SU-DHL-6 (cell line): ENCODE data around the gene SLC25A48.

Experiments used
- H2AFZ ChIP-seq: fragments of 200-600 bp; sonication (generic); 2 replicates; pipeline ENCODE4 v1.6.1; 2014; ENCODE audit warnings: low read depth, mild to moderate bottlenecking, moderate library complexity, mixed read lengths, antibody characterized with exemption, low read length; ENCODE audit not compliant: severe bottlenecking
- H3F3A ChIP-seq: fragments of 200-600 bp; shearing (Covaris generic); 2 replicates; pipeline ENCODE4 v1.6.0; 2016; ENCODE audit warnings: antibody characterized with exemption, mild to moderate bottlenecking; ENCODE audit not compliant: insufficient read depth
- H3K27ac ChIP-seq: fragments of 200-600 bp; sonication (generic); 2 replicates; pipeline ENCODE4 v1.5.1; 2016; ENCODE audit warnings: low read depth, mild to moderate bottlenecking, low read length, moderate library complexity, mixed read lengths
- H3K27me3 ChIP-seq: fragments of 200-600 bp; sonication (generic), shearing (Covaris generic); 2 replicates; pipeline ENCODE4 v1.6.0; 2014; ENCODE audit warnings: mild to moderate bottlenecking, low read length
- H3K36me3 ChIP-seq: fragments of 200-600 bp; sonication (generic); 2 replicates; pipeline ENCODE4 v1.6.1; 2014; ENCODE audit warnings: mild to moderate bottlenecking, low read length, mixed read lengths
- H3K4me2 ChIP-seq: fragments of 300-600, 200-600 bp; shearing (Covaris generic), sonication (generic); 2 replicates; pipeline ENCODE4 v1.6.0; 2014; ENCODE audit warnings: low read length, low read depth, mild to moderate bottlenecking; ENCODE audit not compliant: poor library complexity, severe bottlenecking
- H3K4me3 ChIP-seq: fragments of 200-600 bp; sonication (generic); 2 replicates; pipeline ENCODE4 v1.5.1; 2014; ENCODE audit warnings: antibody characterized with exemption, low read length, mild to moderate bottlenecking, mixed read lengths; ENCODE audit not compliant: insufficient read depth, poor library complexity, severe bottlenecking
- H3K79me2 ChIP-seq: fragments of 200-600 bp; sonication (generic); 2 replicates; pipeline ENCODE4 v1.6.1; 2014; ENCODE audit warnings: mild to moderate bottlenecking, low read length, moderate library complexity; ENCODE audit not compliant: insufficient read depth
- H3K9ac ChIP-seq: fragments of 200-600 bp; sonication (generic); 2 replicates; pipeline ENCODE4 v1.7.0; 2014; ENCODE audit warnings: mild to moderate bottlenecking, low read length
- H3K9me2 ChIP-seq: fragments of 200-600 bp; sonication (generic); replicated peaks from 2 replicates; pipeline ENCODE4 v1.6.1; 2014; ENCODE audit warnings: low read length; ENCODE audit not compliant: insufficient read depth
- H3K9me3 ChIP-seq: fragments of 200-600 bp; sonication (generic); 2 replicates; pipeline ENCODE4 v1.6.1; 2014; ENCODE audit warnings: low read length, mixed read lengths; ENCODE audit not compliant: insufficient read depth
- H4K20me1 ChIP-seq: fragments of 200-600 bp; sonication (generic); 2 replicates; pipeline ENCODE4 v1.6.1; 2014; ENCODE audit warnings: low read depth, mild to moderate bottlenecking, antibody characterized with exemption, low read length, moderate library complexity, mixed read lengths
- EZH2phosphoT487 ChIP-seq: fragments of 200-600 bp; sonication (generic), shearing (Covaris generic); conservative IDR thresholded peaks from 2 replicates; pipeline ENCODE4 v1.6.1; 2018; ENCODE audit warnings: mild to moderate bottlenecking, antibody characterized with exemption, low read length, moderate library complexity, mixed read lengths
- TF ChIP-seq, protein P1 (sequence below): fragments of 200-600 bp; sonication (generic); IDR thresholded peaks from one replicate; pipeline ENCODE4 v1.5.1; 2017; ENCODE audit warnings: antibody characterized with exemption, mild to moderate bottlenecking, low read length, moderate library complexity; ENCODE audit not compliant: insufficient read depth, poor library complexity, severe bottlenecking

Gene SLC25A48

DNA sequence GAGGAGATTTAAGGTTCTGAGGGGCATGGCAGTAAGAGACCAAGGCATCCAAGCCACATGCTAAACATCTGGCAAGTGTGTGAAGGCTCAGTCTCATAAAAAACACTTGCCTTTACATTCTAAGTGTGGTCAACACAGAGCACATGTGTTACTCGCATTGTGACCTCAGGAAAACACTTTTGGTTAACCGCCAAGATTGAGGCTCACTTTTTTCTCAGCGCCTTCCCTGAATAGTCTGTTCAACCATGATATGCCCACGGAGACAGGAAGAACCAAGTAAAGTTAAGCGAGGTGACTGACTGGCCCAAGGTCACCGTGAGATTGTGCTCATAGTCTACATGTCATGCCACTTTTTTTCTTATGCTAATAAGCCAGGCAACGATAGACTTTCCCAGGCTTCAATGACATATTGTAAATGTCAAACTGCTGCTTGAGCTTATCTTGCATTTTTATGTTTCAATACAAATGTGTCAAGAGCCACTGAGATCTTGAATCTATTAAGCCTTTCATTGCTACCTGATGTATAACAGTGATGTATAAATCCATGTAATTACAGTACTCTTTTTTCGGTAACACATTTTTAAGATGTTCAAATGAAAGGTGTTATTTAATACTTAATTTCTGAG lies 82.3 kb downstream of the SLC25A48 start:
- Histone ChIP-seq H3K9me3 (no peaks in the 10 kb centered on the region), H3K4me2 (no peak overlapping the region), H3K36me3 (no peaks in the 10 kb centered on the region), H3K4me3 (no peak overlapping the region), H3K79me2 (no peaks in the 10 kb centered on the region), H3K9ac (no peak overlapping the region), H4K20me1 (no peaks in the 10 kb centered on the region), H3K9me2 (no peaks in the 10 kb centered on the region), H3K27ac (no peak overlapping the region), H3F3A (no peaks in the 10 kb centered on the region), H2AFZ (no peak overlapping the region), H3K27me3 (no peaks in the 10 kb centered on the region)
- no peak for TF ChIP-seq EZH2phosphoT487
- TF ChIP-seq, protein P1, sequence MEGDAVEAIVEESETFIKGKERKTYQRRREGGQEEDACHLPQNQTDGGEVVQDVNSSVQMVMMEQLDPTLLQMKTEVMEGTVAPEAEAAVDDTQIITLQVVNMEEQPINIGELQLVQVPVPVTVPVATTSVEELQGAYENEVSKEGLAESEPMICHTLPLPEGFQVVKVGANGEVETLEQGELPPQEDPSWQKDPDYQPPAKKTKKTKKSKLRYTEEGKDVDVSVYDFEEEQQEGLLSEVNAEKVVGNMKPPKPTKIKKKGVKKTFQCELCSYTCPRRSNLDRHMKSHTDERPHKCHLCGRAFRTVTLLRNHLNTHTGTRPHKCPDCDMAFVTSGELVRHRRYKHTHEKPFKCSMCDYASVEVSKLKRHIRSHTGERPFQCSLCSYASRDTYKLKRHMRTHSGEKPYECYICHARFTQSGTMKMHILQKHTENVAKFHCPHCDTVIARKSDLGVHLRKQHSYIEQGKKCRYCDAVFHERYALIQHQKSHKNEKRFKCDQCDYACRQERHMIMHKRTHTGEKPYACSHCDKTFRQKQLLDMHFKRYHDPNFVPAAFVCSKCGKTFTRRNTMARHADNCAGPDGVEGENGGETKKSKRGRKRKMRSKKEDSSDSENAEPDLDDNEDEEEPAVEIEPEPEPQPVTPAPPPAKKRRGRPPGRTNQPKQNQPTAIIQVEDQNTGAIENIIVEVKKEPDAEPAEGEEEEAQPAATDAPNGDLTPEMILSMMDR, result no peak

DNA sequence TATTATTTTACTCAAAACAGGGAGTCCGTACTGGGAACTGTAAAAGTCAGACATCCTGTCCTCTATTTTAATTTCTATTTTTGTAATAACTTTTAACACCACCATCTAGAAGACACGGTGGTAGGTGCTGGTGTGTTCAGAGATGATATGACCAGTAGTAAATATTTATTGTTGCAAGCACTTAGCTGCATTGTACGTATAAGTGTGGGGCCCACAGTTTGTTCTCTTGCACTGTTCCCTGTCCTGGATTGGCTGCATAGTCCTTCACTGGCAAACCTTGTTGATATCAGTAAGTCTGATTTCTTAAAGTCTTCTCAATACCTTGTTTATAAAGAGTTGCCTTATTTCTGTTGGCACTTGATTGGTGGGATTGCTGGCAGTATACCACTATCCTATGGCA lies 85.7 kb downstream of the SLC25A48 start:
- H2AFZ ChIP-seq, result no peak overlapping the region
- no peaks in the 10 kb centered on the region for H3F3A ChIP-seq
- no peaks in the 10 kb centered on the region for H4K20me1 ChIP-seq
- no peaks in the 10 kb centered on the region for H3K79me2 ChIP-seq
- H3K4me3 ChIP-seq, result no peak overlapping the region
- no peak overlapping the region for H3K27ac ChIP-seq
- H3K27me3 ChIP-seq, result no peaks in the 10 kb centered on the region
- no peaks in the 10 kb centered on the region for H3K9me3 ChIP-seq
- no peaks in the 10 kb centered on the region for H3K9me2 ChIP-seq
- H3K36me3 ChIP-seq, result no peaks in the 10 kb centered on the region
- H3K4me2 ChIP-seq, result no peak overlapping the region
- TF ChIP-seq, protein P1, result no peak
- TF ChIP-seq EZH2phosphoT487, result no peak
- H3K9ac ChIP-seq, result no peak overlapping the region

DNA sequence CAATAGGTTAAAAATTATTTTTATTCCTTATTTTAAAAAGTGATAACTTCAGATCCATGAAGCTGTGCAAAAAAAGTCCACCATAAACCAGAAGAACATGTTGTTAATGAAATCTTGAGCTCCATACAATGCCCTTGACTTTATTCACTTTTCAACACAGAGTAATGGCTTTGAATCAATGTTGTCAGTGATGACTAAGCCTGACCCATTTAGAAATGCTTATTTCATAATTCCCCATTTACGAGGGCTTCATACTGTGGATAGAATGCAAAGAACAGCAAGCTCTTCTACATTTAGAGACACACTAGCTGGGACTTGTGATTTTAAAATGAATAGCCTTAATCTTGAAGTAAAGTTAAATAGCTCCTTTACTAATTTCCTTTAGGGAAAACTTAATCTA lies 86.9 kb downstream of the SLC25A48 start:
- Histone ChIP-seq H3K9me3 (no peaks in the 10 kb centered on the region), H2AFZ (no peak overlapping the region), H3K9me2 (no peaks in the 10 kb centered on the region), H3K4me3 (no peak overlapping the region), H3K79me2 (no peaks in the 10 kb centered on the region), H3K9ac (no peak overlapping the region), H3F3A (no peaks in the 10 kb centered on the region), H3K27ac (no peak overlapping the region), H3K4me2 (no peak overlapping the region), H3K27me3 (no peaks in the 10 kb centered on the region), H4K20me1 (no peaks in the 10 kb centered on the region), H3K36me3 (no peaks in the 10 kb centered on the region)
- no peak for TF ChIP-seq EZH2phosphoT487
- TF ChIP-seq, protein P1, result no peak
